Mammary epithelial cell (primary cell): ENCODE measurements around the gene TPD52L1.

Experiments
- CTCF ChIP-seq, 2 donors: IDR thresholded peaks in 1 of 2; conservative IDR thresholded peaks in 1 of 2; 2 replicates each; pipeline ENCODE4 v1.5.1; 2011 to 2012; ENCODE audit warnings: inconsistent platforms in 2 of 2, low read length in 2 of 2, mild to moderate bottlenecking in 2 of 2, control low read depth in 1 of 2, low read depth in 1 of 2; ENCODE audit not compliant: insufficient read depth in 1 of 2; ENCODE audit errors: extremely low read depth in 1 of 2
- EZH2 ChIP-seq: IDR thresholded peaks from 2 replicates; pipeline ENCODE4 v1.6.1; 2012; ENCODE audit warnings: low read length, inconsistent platforms, borderline replicate concordance

DNA sequence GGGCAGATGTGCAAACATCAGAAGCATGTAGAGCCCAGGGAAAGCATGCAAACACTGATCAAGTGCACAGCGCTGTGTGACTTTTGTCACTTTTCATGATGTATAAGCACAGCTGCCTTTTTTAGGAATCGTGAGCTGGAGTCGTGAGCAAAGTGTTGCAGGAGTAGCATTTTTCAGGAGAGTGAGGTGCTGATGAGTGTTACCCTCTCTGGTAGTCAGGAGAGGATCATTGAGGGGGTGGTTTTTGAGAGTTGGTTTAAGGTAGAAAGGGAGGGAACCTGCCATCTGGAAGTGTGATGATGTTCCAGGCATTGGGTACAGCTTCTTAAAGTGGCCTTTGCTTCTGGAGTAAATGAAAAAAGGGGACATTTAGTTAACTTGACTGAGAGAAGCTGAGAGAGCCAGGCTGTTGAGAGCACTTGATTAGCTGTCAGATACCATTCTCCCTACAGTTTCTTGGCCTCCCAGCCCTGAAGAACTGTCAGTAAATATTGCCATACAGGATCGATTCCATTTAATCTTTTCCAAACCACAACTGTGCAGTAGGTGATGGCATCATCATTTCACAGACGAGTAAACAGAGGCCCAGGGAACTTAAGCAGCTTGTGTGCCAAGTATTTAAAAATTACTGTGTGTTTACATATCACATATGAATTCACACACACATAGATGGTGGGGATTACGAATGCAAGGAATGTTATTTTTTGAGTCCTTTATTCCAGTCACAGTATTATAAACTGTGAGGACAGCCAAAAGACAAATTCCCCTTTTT is 28.9 kb downstream of the TPD52L1 start:
- TF ChIP-seq CTCF (conservative IDR thresholded peaks at IDR 0.05 in 1 of 2, IDR thresholded peaks at IDR 0.05 in 1 of 2; ENCODE audit: extremely low read depth in 1 of 2, insufficient read depth in 1 of 2, low read depth in 1 of 2, low read length in 2 of 2) (no peak), EZH2 (no peak)
